Kidney (tissue), 14 donors: ENCODE measurements around the gene COL6A5. TPM values are rescaled to one million over a fixed set of nuclear protein-coding genes. Genes with fewer than 3 reads are reported as not detected.

Experiments
- DNase-seq, 5 donors: peaks; one replicate each; pipeline ENCODE4 v3.0.0-alpha.2; 2013 to 2020
- FAIRE-seq: peaks from 2 replicates; lab custom pipeline; 2012; peaks lifted over from hg19 to GRCh38; lab: Jason Lieb, UNC
- H3K27ac ChIP-seq, 2 donors: one replicate each; pipeline ENCODE4 v1.7.0; 2013; ENCODE audit warnings: low read depth in 2 of 2, low read length in 2 of 2, inconsistent platforms in 1 of 2
- H3K27me3 ChIP-seq: one replicate; pipeline ENCODE4 v1.7.1; 2013; ENCODE audit warnings: low read length, inconsistent platforms; ENCODE audit not compliant: control insufficient read depth, insufficient read depth
- H3K36me3 ChIP-seq, 3 donors: one replicate each; pipeline versions ENCODE4 v1.7.0 to v1.7.1; 2013; ENCODE audit warnings: low read length in 3 of 3, control low read depth in 1 of 3, inconsistent platforms in 1 of 3; ENCODE audit not compliant: insufficient read depth in 3 of 3, control insufficient read depth in 2 of 3
- H3K4me1 ChIP-seq, 3 donors: one replicate each; pipeline versions ENCODE4 v1.7.0 to v1.7.1; 2013; ENCODE audit warnings: low read length in 3 of 3, inconsistent platforms in 1 of 3, low read depth in 1 of 3; ENCODE audit not compliant: control insufficient read depth in 2 of 3, insufficient read depth in 2 of 3
- H3K4me3 ChIP-seq, 3 donors: one replicate each; pipeline versions ENCODE4 v1.7.0 to v1.8.1; 2013; ENCODE audit warnings: low read length in 3 of 3, control low read depth in 1 of 3, inconsistent platforms in 1 of 3
- H3K9ac ChIP-seq, 3 donors: one replicate each; pipeline versions ENCODE4 v1.7.0 to v1.7.1; 2013; ENCODE audit warnings: low read length in 3 of 3, control low read depth in 1 of 3, inconsistent platforms in 1 of 3
- H3K9me3 ChIP-seq, 3 donors: one replicate each; pipeline versions ENCODE4 v1.7.0 to v1.7.1; 2013; ENCODE audit warnings: low read length in 3 of 3, control low read depth in 1 of 3, inconsistent platforms in 1 of 3; ENCODE audit not compliant: control insufficient read depth in 2 of 3, insufficient read depth in 1 of 3
- intact Hi-C: fragments of 100-400 bp; cut with DNase I; formaldehyde crosslinking; loops from one replicate; pipeline ENCODE4 v1.11.1; 2022
- polyA plus RNA-seq: library from polyadenylated mRNA; stranded (reverse); fragments of 350-450 nt; fragmentation: Illumina TruSeq; extraction: RNeasy Lipid Tissue Mini Kit (QIAGEN cat#74804); gene quantifications from one replicate; pipeline ENCODE4 v1.2.3, GENCODE V29; 2014; ENCODE audit warnings: low read depth, low replicate concordance; ENCODE audit not compliant: insufficient read depth
- total RNA-seq: library from RNA; stranded (reverse); fragmentation: NEBNext Ultra II Directional; extraction: Animal tissue kit (Norgen Biotek cat#: 25700); gene quantifications from one replicate; pipeline ENCODE4 v1.2.1, GENCODE V29; 2021
- TF ChIP-seq, protein P1 (sequence below): IDR thresholded peaks from 3 replicates; pipeline ENCODE4 v1.5.1; 2012; ENCODE audit warnings: mild to moderate bottlenecking, moderate library complexity, borderline replicate concordance; ENCODE audit not compliant: insufficient read depth; ENCODE audit errors: extremely low read depth
- donor health status: control.
- donor health status: control.
- donor health status: control.
- donor health status: control.
- donor health status: control.
- donor health status: DM: yes; HTN: yes; CAD: no.
- donor health status: Normal renal cell carcinoma (clear cell type).

The COL6A5 gene
- total and polyA plus RNA-seq, 2 donors from 2014 or later: 0.41 TPM; not detected in 1

DNA sequence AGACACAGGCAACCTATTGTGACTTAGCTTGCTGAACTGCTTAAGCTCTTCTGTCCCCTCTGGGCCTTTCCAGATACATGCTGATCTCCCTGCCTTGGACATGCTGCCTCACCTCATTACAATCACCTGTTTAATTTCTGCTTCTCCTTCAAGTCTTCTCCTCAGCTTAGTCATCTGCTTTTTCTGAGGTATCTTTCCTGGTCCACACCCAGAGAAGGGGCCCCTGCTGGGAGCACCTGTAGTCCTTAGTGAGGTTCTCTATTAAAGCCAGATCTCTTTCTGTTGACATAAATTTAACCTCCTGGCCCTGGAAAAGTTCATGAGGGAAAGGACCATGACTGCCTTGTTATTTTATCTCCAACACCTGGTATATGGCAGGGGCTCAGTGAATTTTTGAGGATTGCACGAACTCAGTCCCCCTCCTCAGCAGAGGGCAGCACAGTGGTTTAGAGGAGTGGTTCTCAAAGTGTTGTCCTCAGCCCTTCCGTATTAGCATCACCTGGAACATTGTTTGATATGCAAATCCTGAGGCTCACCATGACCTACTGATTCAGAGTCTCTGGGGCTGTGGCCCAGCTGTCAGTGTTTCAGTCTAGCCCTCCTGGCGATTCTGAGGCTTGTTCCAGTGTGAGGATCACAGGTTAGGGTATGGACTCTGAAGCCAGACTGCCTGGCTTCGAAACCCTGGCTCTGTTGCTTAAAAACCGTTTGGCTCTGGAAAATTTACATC lies 184.2 kb downstream of the COL6A5 start:
- no peak for DNase-seq
- TF ChIP-seq, protein P1, sequence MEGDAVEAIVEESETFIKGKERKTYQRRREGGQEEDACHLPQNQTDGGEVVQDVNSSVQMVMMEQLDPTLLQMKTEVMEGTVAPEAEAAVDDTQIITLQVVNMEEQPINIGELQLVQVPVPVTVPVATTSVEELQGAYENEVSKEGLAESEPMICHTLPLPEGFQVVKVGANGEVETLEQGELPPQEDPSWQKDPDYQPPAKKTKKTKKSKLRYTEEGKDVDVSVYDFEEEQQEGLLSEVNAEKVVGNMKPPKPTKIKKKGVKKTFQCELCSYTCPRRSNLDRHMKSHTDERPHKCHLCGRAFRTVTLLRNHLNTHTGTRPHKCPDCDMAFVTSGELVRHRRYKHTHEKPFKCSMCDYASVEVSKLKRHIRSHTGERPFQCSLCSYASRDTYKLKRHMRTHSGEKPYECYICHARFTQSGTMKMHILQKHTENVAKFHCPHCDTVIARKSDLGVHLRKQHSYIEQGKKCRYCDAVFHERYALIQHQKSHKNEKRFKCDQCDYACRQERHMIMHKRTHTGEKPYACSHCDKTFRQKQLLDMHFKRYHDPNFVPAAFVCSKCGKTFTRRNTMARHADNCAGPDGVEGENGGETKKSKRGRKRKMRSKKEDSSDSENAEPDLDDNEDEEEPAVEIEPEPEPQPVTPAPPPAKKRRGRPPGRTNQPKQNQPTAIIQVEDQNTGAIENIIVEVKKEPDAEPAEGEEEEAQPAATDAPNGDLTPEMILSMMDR: no peak
- no peak overlapping the region for H3K27ac ChIP-seq

DNA sequence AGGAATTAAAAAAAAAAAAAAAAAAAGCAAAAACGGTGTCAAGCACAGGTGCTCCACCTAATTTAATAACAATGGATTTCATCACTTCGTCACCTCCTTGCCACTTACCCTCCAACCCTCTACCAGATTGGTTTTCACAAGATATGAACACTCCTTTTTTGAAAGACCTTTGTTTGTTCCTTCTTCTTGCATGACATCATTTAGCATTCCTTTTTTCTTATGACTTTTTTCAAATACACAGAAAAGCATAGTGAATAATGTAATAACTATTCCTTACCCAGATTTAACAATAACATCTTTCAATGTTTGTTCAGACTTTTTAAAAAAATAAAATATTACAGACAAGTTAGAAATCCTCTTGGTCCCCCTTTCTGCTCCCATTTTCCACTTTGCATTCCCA lies 187.8 kb downstream of the COL6A5 start:
- FAIRE-seq (no peak), DNase-seq (no peak)
- H3K27ac ChIP-seq: no peak overlapping the region

More for the DNA sequence above, 184.2 kb downstream of the COL6A5 start:
- no peaks in the 10 kb centered on the region for H3K4me1 ChIP-seq
- no peaks in the 10 kb centered on the region for H3K9me3 ChIP-seq
- H3K27me3 ChIP-seq: no peaks in the 10 kb centered on the region
- H3K36me3 ChIP-seq: no peaks in the 10 kb centered on the region
- no peak overlapping the region for H3K9ac ChIP-seq
- H3K4me3 ChIP-seq: no peak overlapping the region
- intact Hi-C loops: no loop called here
- no peak for FAIRE-seq

More for the DNA sequence above, 187.8 kb downstream of the COL6A5 start:
- Histone ChIP-seq H3K36me3 (no peaks in the 10 kb centered on the region), H3K4me3 (no peak overlapping the region), H3K4me1 (no peaks in the 10 kb centered on the region), H3K9me3 (no peaks in the 10 kb centered on the region), H3K9ac (no peak overlapping the region), H3K27me3 (no peaks in the 10 kb centered on the region)
- intact Hi-C loops: no loop called here
- TF ChIP-seq, protein P1: no peak

Other genes with a start within 250 kb of the COL6A5 start
- 0.25 TPM for gene COL6A6, start 171.5 kb downstream of the COL6A5 start, total RNA-seq
- gene COL6A6, start 171.5 kb downstream of the COL6A5 start, polyA plus RNA-seq: not detected